ENCODE data around the gene LCN10.
"Not testable (repeated sequence)": the region's sequence is repeated elsewhere in the genome, so short reads cannot be mapped to it uniquely, and the experiment has no call there.

Gene LCN10

DNA sequence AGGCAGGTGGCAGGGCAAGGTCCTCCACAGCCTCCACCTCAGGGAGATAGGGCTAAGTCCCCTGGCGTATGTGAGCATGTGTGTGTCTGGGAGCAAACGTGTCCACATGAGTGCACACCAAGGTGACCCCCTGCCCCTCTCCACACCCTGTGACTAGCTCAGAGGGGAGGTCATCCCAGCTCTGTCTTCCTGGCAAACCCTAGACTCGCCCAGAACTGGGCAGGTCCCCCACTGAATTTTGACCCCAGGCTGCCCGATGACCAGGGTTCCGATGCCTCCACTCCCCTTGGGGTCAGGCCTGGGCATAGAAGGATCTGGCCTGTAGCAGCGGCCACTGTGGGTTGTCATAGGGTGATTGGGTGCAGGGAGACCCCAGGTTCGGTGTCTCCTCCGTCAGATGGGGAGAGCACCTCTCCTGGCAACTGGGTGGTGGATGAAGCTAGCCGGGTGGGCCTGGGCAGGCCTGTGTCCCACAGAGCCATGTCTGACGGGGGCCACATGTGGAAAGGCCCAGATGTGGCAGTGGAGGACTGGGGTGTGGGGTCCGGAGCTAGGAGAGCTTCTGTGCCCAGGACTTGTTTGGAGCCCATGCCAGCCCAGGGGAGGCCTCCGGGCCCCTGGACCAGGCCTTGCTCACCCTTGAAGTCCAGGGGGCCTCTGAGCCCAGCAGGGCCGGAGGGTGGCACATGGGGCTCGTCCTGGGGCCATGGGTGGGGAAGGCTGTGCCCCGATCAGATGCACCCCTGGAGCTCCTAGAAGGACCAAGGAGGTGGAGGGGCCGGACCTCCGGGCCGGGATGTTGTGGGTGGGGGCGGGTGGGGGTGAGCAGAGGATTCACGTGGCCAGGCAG lies 24.2 kb downstream of the LCN10 start:
- DNase-seq = no peak

DNA sequence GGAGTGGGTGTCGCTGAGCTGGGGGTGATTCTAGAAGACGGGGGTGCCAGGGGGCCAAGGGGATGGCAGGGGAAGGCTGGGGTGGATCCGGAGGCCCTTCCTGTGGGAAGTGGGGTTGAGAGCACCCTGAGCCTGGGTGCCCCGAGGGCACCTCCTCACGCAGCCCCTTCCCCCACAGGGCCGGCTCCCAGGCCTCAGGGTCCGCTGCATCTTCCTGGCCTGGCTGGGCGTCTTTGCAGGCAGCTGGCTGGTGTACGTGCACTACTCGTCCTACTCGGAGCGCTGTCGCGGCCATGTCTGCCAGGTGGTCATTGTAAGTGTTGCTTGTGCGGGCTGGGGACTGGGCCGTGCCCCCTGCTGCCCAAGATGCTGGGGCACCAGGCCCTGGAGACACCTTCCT lies 25.3 kb downstream of the LCN10 start:
- no peak for DNase-seq

DNA sequence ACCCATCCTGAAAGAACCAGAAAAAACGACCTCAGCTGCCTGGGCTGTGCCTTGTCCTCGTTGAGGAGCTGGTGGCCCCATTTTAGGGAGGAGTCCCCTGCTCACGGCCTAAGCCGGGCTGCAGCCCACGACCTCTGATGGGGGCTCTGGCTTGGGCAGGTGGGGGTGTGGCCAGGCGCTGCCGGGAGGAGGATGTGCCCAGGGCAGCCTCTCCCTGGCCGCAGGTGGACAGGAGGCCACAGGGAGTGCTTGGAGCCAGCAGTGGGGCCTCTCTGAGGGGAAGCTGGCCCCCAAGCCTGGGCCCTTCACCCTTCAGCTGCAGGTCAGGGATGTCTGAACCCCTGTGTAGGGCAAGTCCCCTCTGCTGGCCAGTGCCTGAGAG lies 27.9 kb downstream of the LCN10 start:
- no peak for DNase-seq

DNA sequence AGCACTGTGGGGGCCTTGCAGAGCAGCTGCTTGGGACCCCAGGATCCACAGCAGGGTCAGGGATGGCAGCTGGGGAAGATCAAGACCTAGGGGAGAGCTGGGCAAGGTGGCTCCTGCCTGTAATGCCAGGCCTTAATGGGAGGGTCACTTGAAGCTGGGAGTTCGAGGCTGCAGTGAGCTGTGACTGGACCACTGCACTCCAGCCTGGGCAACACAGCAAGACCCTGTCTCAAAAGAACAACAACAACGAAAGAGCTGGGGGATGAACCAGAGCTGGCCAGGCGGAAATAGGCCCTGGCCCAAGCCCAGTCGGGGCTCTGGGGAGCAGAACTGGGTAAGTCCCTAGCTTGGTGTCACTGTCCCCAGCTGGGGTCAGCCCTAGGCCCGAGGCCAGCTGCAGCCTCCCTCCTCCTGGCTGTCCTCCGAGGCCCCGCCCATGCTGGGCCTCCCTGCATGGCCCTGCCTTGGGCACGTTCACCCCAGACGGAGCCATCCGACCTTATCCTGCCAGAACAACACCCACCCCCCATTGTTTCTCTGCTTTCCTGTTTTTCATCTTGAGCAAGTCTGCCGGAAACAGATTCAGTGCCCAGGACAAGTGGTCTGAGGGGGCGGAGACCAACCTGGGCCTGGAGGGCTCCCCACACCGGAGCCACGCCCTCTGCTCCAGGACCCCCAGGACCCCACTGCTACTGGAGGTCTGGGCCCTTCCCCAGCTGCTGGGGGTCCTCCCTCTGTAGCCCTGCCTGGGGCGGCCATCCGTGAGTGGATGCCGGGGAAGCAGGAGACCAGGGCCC lies 28.4 kb downstream of the LCN10 start:
- no peak for DNase-seq

DNA sequence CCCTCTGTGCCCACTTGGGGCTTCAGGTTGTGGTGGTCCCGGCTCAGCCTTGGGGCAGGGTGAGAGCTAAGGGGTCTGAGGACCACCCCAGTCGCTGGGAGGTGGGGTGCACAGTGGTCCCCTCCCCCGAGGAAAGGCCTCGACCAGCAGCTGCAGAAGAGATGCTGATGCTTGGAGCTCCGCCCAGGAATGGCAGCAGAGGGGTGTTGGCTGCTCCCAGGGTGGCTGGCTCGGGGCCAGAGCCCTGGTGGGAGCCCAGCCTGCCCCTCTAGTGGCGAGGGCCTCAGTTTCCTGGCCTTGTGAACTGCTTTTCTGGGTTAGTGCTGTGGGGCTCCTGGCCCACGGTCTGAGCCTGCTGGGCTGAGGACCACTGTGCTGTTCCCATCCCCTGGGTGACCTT lies 29.2 kb downstream of the LCN10 start:
- DNase-seq = peak; percentile 15

DNA sequence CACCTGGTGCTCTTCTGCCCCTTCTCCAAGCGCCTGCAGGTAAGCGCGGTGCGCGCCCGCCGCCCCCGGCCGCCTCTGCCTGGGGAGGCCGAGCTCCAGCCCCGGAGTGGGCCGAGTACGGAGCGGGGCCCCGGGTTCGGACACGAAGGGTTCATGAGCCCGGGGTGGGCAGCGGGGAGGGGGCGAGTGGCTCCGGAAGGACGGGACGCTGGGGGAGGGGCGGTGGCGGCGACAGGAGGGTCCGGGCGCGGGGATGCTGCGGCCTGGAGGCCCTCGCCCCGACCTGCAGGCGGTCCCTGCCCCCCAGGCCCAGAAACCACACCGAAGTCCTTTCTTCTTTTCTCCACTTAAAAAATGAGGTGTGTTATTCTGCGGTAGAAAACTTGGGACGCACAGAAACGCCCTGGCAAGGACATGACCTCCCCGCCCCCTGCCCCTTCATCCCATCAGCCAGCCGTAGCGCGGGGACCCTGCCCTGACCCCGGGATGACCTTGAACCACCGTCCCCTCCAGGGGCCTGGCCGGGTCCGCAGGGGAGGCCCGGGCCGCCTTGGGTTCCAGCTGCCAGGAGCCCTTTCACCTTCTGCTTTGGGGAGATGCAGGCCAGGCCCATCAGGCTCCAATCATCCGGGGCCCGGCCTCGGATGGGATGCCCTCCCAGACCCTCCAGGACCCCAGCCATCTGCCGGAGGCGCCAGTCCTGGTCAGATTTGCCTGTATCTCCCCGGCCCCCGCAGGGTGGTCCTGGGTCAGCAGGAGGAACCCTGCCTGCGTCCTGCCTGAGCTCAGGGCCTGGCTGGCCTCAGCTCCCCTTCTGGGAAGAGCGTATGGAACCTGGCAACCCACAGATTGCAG lies 29.8 kb downstream of the LCN10 start:
- no peak for DNase-seq

DNA sequence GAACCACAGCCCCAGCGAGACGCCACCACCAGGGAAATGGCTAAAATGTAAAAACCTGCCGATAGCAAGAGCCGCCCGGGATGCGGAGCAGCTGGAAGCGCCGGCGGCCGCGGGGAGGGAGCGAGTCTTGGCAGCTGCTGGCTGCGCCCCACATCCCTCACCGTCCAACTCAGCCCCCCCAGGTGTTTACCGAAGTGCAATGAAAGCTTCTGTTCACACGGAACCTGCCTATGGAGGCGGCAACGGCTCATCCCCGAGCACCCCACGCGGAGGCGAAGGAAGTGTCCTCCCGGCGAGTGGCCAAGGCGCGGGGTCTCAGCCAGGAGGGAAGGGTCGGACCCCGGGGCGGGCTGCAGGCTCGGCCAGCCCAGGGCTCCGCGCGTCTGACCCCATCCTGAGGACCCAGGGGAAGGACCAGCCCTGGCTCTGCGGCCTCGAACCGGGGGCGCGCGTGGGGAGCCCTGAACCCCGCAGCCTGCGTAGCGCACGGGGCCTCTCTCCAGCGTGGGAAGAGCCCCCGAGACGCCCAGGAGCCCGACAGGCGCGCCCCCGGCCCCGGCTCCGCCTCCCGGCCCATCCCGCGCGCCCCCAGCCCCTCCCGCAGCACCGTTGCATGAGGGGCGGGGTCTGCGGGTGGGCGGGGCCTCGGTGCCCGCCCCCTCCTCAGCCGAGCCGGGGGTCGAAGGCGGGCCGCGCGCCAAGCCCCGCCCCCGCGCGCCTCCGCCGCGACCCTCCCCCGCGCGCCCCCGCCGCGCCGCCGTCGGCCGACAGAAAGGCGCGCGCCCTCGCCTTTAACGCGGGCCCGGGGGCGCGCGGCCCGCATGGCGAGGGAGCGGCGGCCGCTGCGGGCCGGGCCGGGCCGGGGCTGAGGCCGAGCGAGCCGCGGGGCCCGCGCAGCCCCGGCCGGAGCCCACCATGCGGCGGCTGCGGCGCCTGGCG lies 30.7 kb downstream of the LCN10 start, which contains the start of gene DIPK1B:
Gene DIPK1B (plus strand): TSS at position 822 of the 939 bp plus-strand sequence. CDS start 94 bp downstream, at position 916.
- DNase-seq = no peak

DNA sequence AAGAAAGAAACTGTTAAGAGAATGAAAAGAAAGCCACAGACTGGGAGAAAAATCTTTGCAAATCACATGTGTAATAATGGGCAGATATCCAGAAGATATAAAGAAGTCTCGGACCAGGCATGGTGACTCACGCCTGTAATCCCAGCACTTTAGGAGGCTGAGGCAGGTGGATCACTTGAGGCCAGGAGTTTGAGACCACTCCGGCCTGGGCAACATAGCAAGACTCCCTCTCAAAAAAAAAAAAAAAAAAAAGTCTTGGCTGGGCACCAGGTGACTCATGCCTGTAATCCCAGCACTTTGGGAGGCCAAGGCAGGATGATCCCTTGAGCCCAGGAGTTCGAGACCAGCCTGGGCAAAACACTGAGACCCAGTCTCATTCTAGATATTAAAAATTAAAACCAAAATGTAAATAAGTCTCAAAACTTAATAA lies 31.5 kb downstream of the LCN10 start:
- DNase-seq = peak; percentile 40

DNA sequence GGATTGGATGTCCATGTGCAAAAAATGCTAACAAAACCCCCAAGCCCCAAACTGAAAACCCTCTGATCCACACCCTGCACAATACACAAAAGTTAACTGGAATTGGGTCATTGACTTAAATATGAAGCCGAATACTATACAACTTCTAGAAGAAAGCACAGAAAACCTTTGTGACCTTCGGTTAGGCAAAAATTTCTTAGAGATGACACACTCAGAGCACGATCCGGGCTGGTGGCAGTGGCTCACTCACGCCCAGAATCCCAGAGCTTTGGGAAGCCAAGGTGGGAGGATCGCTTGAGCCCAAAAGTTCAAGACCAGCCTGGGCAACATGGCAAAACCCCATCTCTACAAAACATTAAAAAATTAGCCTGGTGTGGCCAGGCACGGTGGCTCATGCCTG lies 32.2 kb downstream of the LCN10 start:
- DNase-seq = no peak

DNA sequence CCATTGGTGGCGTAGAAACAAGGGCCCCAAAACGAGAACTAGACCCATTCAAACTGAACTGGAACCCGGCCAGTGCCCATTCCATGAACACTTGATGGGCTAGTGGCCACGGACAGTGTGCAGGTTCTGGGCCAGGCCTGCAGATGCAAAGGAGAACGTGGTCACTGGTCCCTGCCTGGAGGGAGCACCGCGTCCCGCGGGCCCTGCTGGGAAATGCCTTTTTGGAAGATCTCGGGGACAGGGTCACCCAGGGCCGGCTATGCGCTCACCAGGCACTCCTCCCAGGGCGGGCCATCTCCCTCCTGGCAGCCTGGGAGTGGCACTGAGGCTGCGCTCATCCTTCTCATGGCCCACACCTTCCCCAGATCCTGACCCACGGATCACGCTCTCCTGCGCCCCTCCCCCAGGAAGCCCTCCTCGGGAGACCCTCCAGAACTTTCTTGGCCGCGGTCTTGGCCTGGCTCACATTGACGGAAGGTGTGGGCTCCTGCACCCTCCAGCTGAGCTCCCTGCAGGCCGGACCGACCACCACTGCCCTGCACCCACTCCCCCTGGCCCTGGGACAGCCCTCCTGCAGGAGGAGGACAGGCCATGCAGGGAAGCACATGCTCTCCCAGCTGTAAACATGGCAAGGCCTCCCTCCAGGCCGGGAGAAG lies 33.2 kb downstream of the LCN10 start:
- DNase-seq = no peak

DNA sequence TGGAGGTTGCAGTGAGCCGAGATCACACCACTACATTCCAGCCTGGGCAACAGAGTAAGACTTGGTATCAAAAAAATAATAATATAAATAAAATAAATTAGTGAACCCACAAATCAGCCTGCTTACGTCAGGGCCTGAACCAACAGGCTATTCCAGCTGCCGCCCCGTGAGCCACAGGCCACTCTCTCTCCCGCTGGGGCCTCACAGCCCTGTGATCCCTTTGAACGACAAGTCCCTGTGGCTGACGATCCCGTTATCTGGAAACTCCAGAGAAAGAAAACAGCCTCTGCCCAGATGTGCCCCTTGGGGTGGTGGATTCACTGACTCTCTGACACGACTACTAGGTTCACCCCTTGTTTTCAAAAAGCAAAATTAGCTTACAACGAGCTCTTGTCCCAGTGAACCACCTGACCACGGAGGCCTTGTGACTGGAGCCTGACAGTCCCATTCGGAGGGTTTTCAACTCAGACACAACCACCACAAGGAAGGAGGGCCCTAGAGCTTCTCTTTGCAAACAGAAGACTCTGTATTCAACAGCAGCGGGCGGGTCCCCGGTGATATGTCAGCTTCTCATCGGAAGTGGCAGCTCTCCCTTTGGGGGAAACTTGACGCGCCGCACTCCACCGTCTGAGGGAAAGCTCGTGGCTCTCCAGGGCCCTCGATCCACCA lies 34.8 kb downstream of the LCN10 start:
- DNase-seq = no peak

DNA sequence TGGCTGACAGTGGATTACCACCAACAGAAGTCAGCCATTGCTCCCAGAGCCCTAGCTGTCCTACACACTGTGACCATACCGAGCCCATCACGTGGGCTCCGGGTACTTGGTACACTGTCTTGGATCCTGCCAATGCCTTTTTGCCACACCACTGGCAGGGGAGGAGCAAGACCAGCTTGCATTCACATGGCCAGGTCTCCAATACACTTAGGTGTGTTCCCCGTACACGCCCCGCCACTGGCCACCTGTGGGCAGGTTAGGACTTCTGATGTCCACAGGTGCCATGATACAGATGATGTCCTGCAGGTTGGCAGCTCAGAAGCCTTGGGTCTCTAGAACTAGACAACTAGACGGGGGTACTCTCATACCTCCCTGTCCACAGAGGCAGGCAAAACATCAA lies 35.7 kb downstream of the LCN10 start:
- DNase-seq = no peak

DNA sequence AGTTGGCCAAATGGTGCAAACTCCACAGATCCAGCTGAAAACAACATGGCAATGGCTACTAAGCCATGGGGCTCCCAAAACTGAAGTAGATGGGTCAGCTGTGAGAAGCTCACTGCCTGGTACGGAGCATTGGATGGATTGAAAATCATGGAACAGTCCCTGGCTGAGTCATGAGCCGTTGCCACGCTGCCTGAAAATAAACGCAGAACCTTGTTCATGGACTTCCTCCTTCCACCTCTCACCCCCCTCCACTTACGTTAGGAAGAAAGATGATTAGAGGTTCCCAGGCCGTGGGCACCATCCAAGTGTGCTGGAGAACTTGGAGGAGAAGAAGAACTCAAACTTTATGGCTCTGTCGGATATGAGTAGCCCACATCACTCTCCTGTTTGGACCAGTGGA lies 37.2 kb downstream of the LCN10 start:
- no peak for DNase-seq

DNA sequence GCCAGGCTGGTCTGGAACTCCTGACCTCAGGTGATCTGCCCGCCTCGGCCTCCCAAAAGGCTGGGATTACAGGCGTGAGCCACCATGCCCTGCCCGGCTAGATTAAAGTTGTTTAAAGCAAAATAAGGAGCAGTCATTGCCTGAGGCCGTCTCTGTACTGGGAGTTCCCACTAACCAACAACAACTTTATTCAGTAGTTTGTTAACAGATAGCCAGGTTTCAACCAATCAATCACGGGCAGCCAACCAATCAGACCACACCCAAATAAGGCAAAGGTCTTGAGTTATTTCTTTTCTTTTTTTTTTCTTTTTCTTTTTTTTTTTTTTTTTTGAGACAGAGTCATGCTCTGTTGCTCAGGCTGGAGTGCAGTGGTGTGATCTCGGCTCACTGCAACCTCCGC lies 38.0 kb downstream of the LCN10 start:
- DNase-seq = not testable (repeated sequence)

DNA sequence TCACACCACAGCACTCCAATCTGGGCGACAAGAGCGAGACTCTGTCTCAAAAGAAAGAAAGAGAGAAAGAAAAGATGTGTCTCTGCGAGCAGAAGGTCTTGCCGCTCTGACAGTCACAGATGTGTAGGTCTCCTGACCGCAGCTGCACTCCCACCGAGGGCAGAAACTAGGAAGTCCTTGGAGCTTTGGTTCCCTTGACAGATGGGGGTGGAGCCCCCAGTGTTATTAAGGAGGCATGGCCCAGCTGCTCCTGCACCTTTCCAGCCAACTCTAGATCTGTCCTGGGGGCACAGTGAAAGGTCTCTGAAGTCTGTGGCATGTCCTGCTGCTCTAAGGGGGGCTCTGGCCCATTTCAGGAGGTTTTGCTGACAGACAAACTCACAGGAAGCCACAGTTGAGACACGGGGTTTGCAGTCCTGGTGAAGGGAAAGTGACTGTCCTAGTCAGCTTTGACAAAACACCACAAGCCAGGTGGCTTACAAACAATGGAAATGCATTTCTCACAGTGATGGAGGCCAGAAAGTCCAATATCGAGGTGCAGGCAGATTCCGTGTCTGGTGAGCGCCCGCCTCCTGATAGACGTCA lies 39.4 kb downstream of the LCN10 start:
- no peak for DNase-seq

DNA sequence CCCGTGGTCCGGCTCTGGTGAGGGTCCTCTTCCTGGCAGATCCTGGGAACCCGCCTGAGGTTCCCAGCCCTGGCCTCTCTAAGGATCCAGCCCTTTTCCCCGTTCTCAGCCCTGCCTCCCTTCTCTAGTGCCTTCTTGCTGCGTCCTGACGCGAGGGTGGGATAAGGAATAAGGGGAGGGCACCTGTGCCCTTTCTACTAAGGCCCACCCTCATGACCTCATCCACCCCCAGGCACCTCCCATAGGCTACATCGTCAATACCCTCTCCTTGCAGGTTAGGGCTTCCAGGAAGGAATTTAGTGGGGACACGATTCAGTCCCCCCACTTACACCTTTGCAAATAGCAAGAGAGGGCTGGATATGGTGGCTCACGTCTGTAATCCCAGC lies 41.1 kb downstream of the LCN10 start:
- no peak for DNase-seq

DNA sequence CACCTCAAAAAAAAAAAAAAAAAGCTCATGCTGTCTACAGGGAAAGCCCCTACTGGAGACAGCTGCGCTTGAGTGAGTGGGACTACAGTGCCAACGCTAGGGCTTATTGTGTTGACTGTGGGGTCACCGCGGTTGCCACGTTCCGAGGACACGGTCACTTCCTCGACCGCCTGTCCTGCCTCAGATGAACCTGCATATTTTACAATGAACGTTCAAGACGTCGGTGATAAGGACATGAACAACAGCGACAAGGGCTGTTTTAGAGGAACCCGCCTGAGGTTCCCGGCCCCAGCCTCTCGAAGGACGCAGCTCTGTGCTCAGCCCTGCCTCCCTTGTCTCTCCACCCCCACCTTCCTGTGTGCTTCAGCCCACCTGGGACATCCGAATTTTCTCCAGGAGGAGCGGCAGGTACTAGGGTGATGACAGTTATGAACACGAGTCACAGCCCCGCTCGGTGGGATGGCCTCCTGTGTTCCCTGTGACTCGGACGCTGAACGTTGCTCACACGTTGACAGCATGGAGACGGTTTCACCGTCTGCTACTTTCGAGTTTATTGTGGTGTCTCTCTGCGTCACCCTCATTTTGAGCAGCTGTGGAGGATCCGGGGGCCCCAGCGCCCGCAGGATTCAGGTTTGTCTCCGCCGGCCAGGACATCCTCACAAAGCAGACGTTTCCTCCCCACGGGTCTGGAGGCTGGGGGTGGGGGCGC lies 41.6 kb downstream of the LCN10 start:
- no peak for DNase-seq

DNA sequence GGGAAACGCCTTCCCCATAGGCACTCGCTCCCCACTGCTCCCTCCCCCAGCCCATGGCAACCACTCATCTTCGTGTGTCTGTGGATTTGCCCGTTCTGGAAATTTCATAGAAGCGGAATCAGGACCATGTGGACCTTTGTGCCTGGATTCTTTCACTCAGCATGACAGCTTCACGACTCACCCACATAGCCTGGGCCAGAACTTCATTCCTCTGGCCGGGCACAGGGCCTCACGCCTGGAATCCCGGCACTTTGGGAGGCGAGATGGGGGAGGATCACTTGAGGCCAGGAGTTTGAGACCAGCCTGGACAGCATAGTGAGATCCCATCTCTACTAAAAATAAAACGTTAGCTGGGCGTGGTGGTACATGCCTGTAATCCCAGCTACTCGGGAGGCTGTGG lies 42.4 kb downstream of the LCN10 start:
- DNase-seq = peak; percentile 56

DNA sequence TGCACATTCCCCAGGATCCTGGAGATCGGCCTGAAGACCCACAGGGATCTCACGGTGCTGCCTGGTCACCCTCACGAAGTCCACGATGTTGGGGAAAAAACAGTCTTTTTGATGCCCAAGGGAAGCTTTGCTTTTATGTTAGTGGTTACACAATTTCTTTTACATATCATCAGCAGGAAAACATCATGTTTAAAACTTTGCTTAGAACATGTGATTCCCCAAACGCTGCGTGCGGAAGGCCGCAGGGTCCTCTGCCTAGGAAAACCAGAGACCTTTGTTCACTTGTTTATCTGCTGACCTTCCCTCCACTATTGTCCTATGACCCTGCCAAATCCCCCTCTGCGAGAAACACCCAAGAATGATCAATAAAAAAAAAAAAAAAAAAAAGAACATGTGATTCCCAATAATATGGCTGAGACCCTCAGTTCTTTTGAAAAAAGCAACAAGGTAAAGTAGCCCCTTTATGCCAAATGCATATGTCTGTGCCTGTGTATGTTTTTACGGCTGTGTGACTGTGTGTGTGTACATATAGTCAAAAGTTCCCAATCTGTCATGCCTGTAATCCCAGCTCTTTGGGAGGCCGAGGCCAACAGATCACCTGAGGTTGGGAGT lies 44.0 kb downstream of the LCN10 start:
- DNase-seq = no peak

All from fibroblast of skin of scalp (primary cell).